ENCODE measurements around the gene KCNT1. TPM values are rescaled to one million over a fixed set of nuclear protein-coding genes. Genes with fewer than 3 reads are reported as not detected.

KCNT1 gene
- total RNA-seq (2022; extraction: Qiagen RNA extraction): 0.03 to 0.05 TPM in 2 of 5 replicates, not detected in the others

GRCh38 chr9:135701959-135702721, at the start of gene KCNT1:
Gene KCNT1, plus strand, starts transcription at chr9:135702185. Its CDS starts 74 bp downstream, at chr9:135702259.

GRCh38 chr9:135662758-135663450, 39.1 kb upstream of the KCNT1 start, which contains the start of gene LCN9:
Gene LCN9, plus strand, starts transcription at chr9:135663309. Its CDS starts 13 bp downstream, at chr9:135663322.

DNA sequence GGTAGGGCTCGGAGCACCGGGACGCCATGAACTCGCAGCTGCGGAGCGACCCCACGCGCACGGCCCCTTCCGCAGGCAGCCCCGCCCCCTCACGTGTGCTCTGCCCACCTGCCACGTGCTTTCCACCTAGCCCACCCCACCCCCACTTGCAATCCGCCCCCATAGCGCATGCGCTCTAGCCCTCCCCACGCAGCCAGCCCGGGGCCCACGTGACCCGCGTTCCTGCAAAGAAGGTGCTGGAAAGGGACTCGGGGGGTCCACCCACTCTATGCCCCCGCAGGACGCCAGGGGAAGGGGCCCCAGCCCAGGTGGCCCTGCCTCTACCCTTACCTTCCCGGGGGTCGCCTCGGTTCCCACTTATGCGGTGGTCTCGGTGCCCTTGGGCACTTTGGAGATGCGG, 2.5 kb upstream of the KCNT1 start, which contains the start of gene SOHLH1:
SOHLH1 (minus strand) TSS at position 42 of the 400 bp plus-strand sequence; CDS start at position 28, 14 bp downstream.

Other genes starting within 250 kb of the KCNT1 start
- 13.0 to 20.2 TPM (median 18.7 TPM) in 5 replicates for gene PPP1R26, start 222.4 kb upstream of the KCNT1 start, total RNA-seq (2022; extraction: Qiagen RNA extraction)
- 110 to 136 TPM (median 129 TPM) in 5 replicates for gene MRPS2, start 201.5 kb upstream of the KCNT1 start, total RNA-seq (2022; extraction: Qiagen RNA extraction)
- gene LCN1, start 180.7 kb upstream of the KCNT1 start, total RNA-seq (2022; extraction: Qiagen RNA extraction): not detected in 5 replicates
- not detected in 5 replicates for gene OBP2A, start 156.1 kb upstream of the KCNT1 start, total RNA-seq (2022; extraction: Qiagen RNA extraction)
- 0.25 to 0.45 TPM (median 0.34 TPM) in 4 of 5 replicates, not detected in the other for gene PAEP, start 140.4 kb upstream of the KCNT1 start, total RNA-seq (2022; extraction: Qiagen RNA extraction)
- gene GLT6D1, start 62.6 kb upstream of the KCNT1 start, total RNA-seq (2022; extraction: Qiagen RNA extraction): not detected in 5 replicates
- not detected in 5 replicates for gene LCN9, start 38.9 kb upstream of the KCNT1 start, total RNA-seq (2022; extraction: Qiagen RNA extraction)
- gene SOHLH1, start 2.7 kb upstream of the KCNT1 start, total RNA-seq (2022; extraction: Qiagen RNA extraction): not detected in 5 replicates
- gene CAMSAP1, start 205.4 kb downstream of the KCNT1 start, total RNA-seq (2022; extraction: Qiagen RNA extraction): 20.5 to 22.9 TPM (median 21.5 TPM) in 5 replicates